CD1c-positive myeloid dendritic cell (primary cell): Measurements from ENCODE around the gene P3H2.

ENCODE experiments used
- DNase-seq: peaks from one replicate; pipeline ENCODE4 v3.0.0-alpha.2; 2016; ENCODE audit errors: extremely low spot score

The P3H2 gene

DNA sequence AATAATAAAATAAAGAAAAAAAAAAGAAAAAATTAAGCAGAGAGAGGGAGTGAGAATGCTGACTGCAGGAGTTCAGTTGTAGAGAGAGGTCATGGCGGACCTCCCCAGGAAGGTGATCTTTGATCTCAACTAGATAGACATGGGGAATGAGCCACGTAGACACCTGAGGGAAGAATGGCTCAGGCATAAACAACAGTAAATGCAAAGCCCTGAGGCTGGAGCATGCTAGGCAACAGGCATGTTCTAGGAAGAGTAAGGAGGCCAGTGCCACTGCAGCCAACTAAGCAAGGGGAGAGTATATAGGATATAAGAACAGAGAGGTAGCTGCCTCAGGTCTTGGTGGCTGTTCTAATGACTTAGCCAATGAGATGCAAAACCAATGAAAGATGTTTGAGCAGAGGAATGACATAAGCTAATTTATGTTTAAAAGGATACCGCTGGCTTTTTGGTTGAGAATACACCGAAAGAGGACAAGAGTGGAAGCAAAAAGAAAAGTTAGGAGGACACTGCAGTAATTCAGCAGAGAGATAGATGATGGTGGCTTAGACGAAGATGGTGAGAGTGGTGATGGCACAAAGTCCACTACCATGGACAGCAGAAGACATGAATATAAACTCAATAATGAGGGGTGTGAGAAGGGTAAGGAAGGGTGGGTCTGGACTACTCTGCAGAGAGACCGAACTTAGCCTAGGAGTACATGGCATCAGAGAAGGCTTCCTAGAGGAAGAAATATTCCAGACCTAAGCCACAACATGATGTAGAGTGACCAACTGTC is 174.6 kb downstream of the P3H2 start:
- no peak for DNase-seq

GRCh38 chr3:189944285-189945145 is 176.2 kb downstream of the P3H2 start:
- DNase-seq = no peak

GRCh38 chr3:189942948-189943347 is 177.7 kb downstream of the P3H2 start:
- DNase-seq = no peak

DNA sequence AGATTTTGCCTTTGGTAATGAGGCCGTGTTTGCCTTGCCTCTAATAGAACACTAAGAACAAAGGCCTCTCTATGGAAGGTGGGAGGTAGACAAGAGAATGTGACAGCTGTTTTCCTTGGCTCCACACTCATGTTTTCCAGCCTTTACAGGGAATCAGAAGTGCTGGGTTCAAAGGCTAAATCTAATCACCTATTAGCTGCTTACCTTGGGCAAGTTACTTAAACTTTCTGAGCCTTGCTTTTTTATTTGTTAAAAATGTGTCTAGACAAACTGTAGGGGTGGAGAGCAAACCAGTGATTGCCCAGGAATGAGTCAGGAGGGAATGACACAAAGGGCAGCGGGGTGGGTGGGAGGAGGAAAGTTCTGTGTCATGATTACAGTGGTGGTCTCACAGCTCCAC is 179.0 kb downstream of the P3H2 start:
- DNase-seq = no peak

- no peak for DNase-seq
These were observed 179.6 kb downstream of the P3H2 start for GRCh38 chr3:189941125-189941524.

- DNase-seq = no peak
These were observed 183.2 kb downstream of the P3H2 start for GRCh38 chr3:189937302-189938127.

- DNase-seq = no peak
These were observed 184.3 kb downstream of the P3H2 start for GRCh38 chr3:189936201-189936945.

- DNase-seq = no peak
These were observed 192.5 kb downstream of the P3H2 start for GRCh38 chr3:189927975-189928895.

- DNase-seq = no peak
These were observed 198.9 kb downstream of the P3H2 start for GRCh38 chr3:189921770-189922169.

GRCh38 chr3:189914799-189915198 is 205.9 kb downstream of the P3H2 start:
- DNase-seq = peak; percentile 68

DNA sequence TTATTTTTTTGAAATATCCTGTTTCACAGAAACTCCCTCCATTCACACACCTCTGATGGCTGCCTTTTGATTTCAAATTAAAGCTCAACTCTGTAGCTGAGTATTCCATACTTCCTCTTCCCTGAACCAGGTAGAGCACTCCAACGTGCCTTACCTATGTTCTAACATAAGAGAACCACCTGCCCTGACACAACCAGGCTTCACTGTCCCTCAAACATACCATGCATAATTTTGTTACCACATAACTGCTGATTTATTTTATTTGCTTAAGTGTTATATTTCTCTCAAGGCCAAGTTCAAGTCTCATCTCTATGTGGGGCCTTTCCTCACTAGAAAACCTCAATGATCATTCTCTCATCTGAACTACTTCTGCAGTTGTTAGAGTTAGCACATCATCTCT is 209.7 kb downstream of the P3H2 start:
- no peak for DNase-seq

DNA sequence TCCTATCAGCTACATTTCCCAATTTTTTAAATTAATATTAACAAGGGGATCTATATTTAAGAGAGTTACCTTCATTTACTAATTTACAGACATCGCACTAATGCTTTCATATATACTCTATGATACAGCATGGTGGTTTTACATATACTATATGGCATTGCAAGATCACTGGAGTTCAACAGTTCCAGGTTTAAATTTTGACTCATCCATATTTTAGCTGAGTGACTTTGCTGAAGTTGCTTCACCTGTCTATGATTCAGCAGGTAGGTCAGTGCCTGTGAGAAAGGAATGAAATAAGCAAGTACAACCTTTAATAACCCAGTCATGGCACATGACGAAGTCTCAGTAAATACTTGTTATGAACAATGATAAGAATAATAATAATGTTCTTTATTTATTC is 211.1 kb downstream of the P3H2 start:
- no peak for DNase-seq

GRCh38 chr3:189909139-189909538 is 211.6 kb downstream of the P3H2 start:
- no peak for DNase-seq

- DNase-seq = no peak
These were observed 212.1 kb downstream of the P3H2 start for GRCh38 chr3:189908646-189909045.

DNA sequence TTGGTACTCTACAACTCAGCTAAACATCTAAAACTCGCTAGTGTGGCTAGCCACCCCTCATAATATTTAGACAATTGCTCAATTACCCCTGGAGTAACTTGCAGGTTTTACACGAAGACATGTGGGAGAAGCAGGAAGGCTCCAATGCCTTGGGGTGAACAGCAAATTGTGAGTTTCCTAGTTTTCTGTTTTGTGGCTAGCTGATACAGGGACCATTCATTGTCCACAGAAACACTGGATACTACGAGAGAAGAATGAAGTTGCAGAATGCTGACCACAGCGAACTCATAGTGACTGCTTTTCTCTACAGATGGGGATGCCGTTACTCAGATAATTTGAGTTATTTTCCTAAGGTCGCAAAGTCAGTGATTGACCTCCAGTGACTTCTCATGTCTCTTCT is 212.9 kb downstream of the P3H2 start:
- DNase-seq = no peak
